HepG2 (cell line): Measurements from ENCODE around the gene RNF38. TPM values are rescaled to one million over a fixed set of nuclear protein-coding genes. Genes with fewer than 3 reads are reported as not detected.
A peak's percentile ranks its signal among the peaks of the same experiment; 100 is the strongest.

Experiments used
- PITX1 ChIP-seq: sonication (generic); formaldehyde crosslinking; IDR thresholded peaks from 2 replicates; pipeline ENCODE4 v1.5.1; 2020; ENCODE audit warnings: mild to moderate bottlenecking, missing genetic modification reagents
- SALL1 ChIP-seq: sonication (generic); formaldehyde crosslinking; IDR thresholded peaks from 2 replicates; pipeline ENCODE4 v1.8.0; 2022; ENCODE audit warnings: mild to moderate bottlenecking, missing genetic modification reagents
- THAP9 ChIP-seq: sonication (generic); formaldehyde crosslinking; IDR thresholded peaks from 2 replicates; pipeline ENCODE4; 2020; ENCODE audit warnings: missing genetic modification reagents, mild to moderate bottlenecking, borderline replicate concordance
- ZNF605 ChIP-seq: sonication (generic); formaldehyde crosslinking; IDR thresholded peaks from 2 replicates; pipeline ENCODE4 v1.8.0; 2022; ENCODE audit warnings: mild to moderate bottlenecking, missing genetic modification reagents
- ZNF879 ChIP-seq: sonication (generic); formaldehyde crosslinking; IDR thresholded peaks from 2 replicates; pipeline ENCODE4 v1.8.1; 2023; ENCODE audit warnings: missing genetic modification reagents
- polyA plus RNA-seq, 8 experiments: library from polyadenylated mRNA; depleted of rRNA in 3 of 8; stranded (reverse) in 7 of 8; unstranded in 1 of 8; fragments of >200 nt; fragmentation: Illumina TruSeq in 4 of 8; extraction: Trizol in 4 of 8; gene quantifications; 2 replicates each; pipeline versions ENCODE4 v1.2.1 to v1.2.3, GENCODE V29; 2011 to 2016; ENCODE audit warnings: low read depth in 4 of 8, missing spikeins in 1 of 8, mixed read lengths in 1 of 8; ENCODE audit not compliant: insufficient read depth in 1 of 8
- total RNA-seq, 5 experiments: library from RNA; depleted of rRNA; stranded (reverse); fragments of >200 nt; fragmentation: Illumina TruSeq; extraction: Trizol; gene quantifications; 2 replicates each; pipeline ENCODE4 v1.2.3, GENCODE V29; 2016; ENCODE audit warnings: low read depth in 1 of 5
- TF ChIP-seq, protein P1 (sequence below): sonication (generic); formaldehyde crosslinking; IDR thresholded peaks from 2 replicates; pipeline ENCODE4 v1.4.0; 2020; ENCODE audit warnings: missing genetic modification reagents, mild to moderate bottlenecking, borderline replicate concordance

RNF38 gene
- total and polyA plus RNA-seq, 2 of the 13 experiments (the other 11 are each of a cell fraction or from before 2014, with no cell fraction given): 9.1 to 32.1 TPM

GRCh38 chr9:36401897-36402480 lies 1.9 kb upstream of the RNF38 start (continued):
- TF ChIP-seq, protein P1, sequence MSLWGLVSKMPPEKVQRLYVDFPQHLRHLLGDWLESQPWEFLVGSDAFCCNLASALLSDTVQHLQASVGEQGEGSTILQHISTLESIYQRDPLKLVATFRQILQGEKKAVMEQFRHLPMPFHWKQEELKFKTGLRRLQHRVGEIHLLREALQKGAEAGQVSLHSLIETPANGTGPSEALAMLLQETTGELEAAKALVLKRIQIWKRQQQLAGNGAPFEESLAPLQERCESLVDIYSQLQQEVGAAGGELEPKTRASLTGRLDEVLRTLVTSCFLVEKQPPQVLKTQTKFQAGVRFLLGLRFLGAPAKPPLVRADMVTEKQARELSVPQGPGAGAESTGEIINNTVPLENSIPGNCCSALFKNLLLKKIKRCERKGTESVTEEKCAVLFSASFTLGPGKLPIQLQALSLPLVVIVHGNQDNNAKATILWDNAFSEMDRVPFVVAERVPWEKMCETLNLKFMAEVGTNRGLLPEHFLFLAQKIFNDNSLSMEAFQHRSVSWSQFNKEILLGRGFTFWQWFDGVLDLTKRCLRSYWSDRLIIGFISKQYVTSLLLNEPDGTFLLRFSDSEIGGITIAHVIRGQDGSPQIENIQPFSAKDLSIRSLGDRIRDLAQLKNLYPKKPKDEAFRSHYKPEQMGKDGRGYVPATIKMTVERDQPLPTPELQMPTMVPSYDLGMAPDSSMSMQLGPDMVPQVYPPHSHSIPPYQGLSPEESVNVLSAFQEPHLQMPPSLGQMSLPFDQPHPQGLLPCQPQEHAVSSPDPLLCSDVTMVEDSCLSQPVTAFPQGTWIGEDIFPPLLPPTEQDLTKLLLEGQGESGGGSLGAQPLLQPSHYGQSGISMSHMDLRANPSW (CRISPR knock-in tag): no peak
- peak; percentile 48; the same call in 1 of the 2 replicates for TF ChIP-seq PITX1 (CRISPR knock-in tag)
- TF ChIP-seq ZNF879 (CRISPR knock-in tag): no peak
- TF ChIP-seq ZNF605: 0 out of 2 replicates have a peak, but pooled peaks have one; percentile 40
- no peak for TF ChIP-seq THAP9 (CRISPR knock-in tag)
- peak; percentile 47; the same call in 1 of the 2 replicates for TF ChIP-seq SALL1
